Measurements from ENCODE around the gene BECN2. TPM values are rescaled to one million over a fixed set of nuclear protein-coding genes. Genes with fewer than 3 reads are reported as not detected.

BECN2 gene
- total RNA-seq, result not detected
- long read RNA-seq, result 0 reads

- DNase-seq (no peak), ATAC-seq (peak; percentile 9 to 27)
- Histone ChIP-seq H3K9me3 (no peaks in the 10 kb centered on the region), H3K27me3 (ENCODE audit: low read depth) (no peaks in the 10 kb centered on the region), H3K4me3 (no peak within 1 kb of the TSS), H3K27ac (no peak within 1 kb of the TSS), H3K36me3 (no peaks in the 10 kb centered on the region), H3K4me1 (no peaks in the 10 kb centered on the region)
- no peak for TF ChIP-seq CTCF (IDR thresholded peaks at IDR 0.05)
- intact Hi-C loops (cut with DNase I), result no loop called here
These were observed at the start of gene BECN2 for GRCh38 chr1:241957692-241958494. Gene BECN2 (plus strand): TSS chr1:241957767. CDS start chr1:241957767, 0 bp downstream.

- intact Hi-C loops (cut with DNase I), result no loop called here
- Histone ChIP-seq H3K27ac (no peak overlapping the region), H3K4me3 (no peak overlapping the region), H3K36me3 (no peaks in the 10 kb centered on the region), H3K27me3 (ENCODE audit: low read depth) (no peaks in the 10 kb centered on the region), H3K9me3 (no peaks in the 10 kb centered on the region), H3K4me1 (no peaks in the 10 kb centered on the region)
- DNase-seq (no peak), ATAC-seq (no peak)
- no peak for TF ChIP-seq CTCF (IDR thresholded peaks at IDR 0.05)
These were observed 41.4 kb upstream of the BECN2 start for GRCh38 chr1:241916196-241916595.

GRCh38 chr1:241917487-241917886 lies 40.1 kb upstream of the BECN2 start:
- Histone ChIP-seq H3K27me3 (ENCODE audit: low read depth) (no peaks in the 10 kb centered on the region), H3K4me1 (no peaks in the 10 kb centered on the region), H3K27ac (no peak overlapping the region), H3K4me3 (no peak overlapping the region), H3K9me3 (no peaks in the 10 kb centered on the region), H3K36me3 (no peaks in the 10 kb centered on the region)
- no peak for DNase-seq
- intact Hi-C loops (cut with DNase I), result no loop called here
- no peak for TF ChIP-seq CTCF (IDR thresholded peaks at IDR 0.05)
- ATAC-seq, result peak in 1 of 2 donors; percentile 21

- no peak for ATAC-seq
- H3K36me3 ChIP-seq, result no peaks in the 10 kb centered on the region
- H3K9me3 ChIP-seq, result no peaks in the 10 kb centered on the region
- intact Hi-C loops (cut with DNase I), result no loop called here
- H3K4me3 ChIP-seq, result no peak overlapping the region
- H3K27ac ChIP-seq, result no peak overlapping the region
- H3K4me1 ChIP-seq, result no peaks in the 10 kb centered on the region
- H3K27me3 ChIP-seq (ENCODE audit: low read depth), result no peaks in the 10 kb centered on the region
- no peak for TF ChIP-seq CTCF (IDR thresholded peaks at IDR 0.05)
- no peak for DNase-seq
These were observed 38.7 kb upstream of the BECN2 start for GRCh38 chr1:241918879-241919278.

- H3K27ac ChIP-seq, result no peak overlapping the region
- H3K9me3 ChIP-seq, result no peaks in the 10 kb centered on the region
- ATAC-seq, result no peak
- H3K4me3 ChIP-seq, result no peak overlapping the region
- TF ChIP-seq CTCF (IDR thresholded peaks at IDR 0.05), result no peak
- intact Hi-C loops (cut with DNase I), result no loop called here
- no peaks in the 10 kb centered on the region for H3K4me1 ChIP-seq
- DNase-seq, result no peak
- no peaks in the 10 kb centered on the region for H3K36me3 ChIP-seq
- H3K27me3 ChIP-seq (ENCODE audit: low read depth), result no peaks in the 10 kb centered on the region
These were observed 33.3 kb upstream of the BECN2 start for GRCh38 chr1:241924080-241924808.

Measured in lower lobe of right lung (tissue), 2 donors.